ENCODE data around the gene DOK5.
A peak's percentile ranks its signal among the peaks of the same experiment; 100 is the strongest.
"Not testable (repeated sequence)": the region's sequence is repeated elsewhere in the genome, so short reads cannot be mapped to it uniquely, and the experiment has no call there.

The DOK5 gene

DNA sequence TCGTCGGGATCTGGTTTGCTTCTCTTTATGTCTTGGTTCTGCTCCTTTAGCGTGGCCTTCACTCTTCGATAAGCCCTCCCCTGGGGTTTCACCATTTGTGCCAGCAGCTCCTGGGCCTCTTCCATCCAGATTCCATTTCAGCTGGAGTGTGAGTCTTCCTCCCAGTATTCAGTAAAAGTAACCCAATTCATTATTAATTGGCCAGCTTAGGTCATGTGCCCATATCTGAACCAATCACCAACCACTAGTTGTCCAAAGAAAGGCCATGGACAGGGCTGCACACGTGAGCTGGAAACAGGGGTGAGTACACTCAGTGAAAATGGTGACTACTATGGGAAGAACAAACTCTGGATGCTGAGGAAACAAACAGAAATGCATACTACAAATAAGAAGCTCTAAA is 2.8 kb upstream of the DOK5 start:
- DNase-seq = no peak

- DNase-seq = no peak
Measured at GRCh38 chr20:54473340-54473739, 2.1 kb upstream of the DOK5 start.

DNA sequence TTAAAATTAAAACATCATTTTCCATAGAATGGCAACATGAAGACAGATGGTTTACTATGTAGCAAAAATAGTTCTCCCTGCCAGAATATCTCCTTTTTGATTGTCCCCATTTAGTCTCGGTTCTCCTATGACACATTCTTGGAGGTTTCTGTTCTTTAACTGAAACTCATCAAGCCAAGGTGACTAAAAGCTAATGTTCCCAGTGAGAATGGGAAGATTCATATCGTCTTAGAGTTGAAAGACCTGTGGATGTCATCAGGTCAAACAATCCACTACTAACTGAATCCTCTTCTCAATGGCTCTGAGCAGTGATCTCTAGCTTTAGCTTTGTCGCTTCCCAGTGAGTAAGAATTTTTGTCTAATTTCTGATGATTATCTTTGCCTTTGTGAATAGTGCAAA is 1.3 kb upstream of the DOK5 start:
- no peak for DNase-seq

- no peak for DNase-seq
Measured at GRCh38 chr20:54474866-54475265, 527 bp upstream of the DOK5 start.

DNA sequence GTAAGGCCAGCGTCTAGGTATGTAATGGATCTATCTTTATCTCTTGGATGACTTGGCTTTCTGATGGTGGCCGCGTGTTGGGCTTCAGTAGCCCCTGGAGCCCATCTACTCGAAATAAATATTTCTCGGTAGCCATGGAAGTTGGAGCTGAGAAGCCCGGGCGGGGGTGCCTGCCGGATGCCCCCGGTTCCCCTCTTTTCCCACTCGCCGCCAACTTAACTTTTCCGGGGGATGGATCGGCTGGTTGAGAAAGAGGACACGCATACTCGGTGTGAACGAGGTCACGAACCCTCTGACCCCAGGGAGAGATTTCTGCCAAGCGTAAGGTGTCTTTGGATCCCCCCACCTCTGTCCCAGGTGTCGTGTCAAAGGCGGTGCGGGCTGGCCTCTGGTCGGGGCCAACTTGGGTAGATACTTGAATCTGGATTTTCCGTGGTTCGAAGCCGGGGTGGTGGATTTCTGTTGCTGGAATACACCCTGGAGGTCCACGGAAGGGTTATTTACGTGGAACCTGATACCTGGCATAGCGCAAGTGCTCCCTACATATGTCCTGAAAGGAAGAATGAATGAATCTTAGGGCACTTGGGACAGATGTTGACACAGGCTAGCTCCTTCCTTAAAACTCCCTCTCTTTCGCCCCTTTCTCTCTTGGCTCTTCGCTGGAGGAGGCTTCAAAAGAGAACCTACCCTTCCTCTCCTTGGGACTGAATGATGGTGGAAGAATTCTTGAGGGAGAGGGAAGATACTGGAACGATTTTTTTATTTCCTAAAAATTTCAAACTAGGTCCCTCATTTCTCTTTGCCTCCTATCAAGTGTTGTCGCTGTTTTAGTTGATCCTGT is 996 bp downstream of the DOK5 start:
- no peak for DNase-seq

DNA sequence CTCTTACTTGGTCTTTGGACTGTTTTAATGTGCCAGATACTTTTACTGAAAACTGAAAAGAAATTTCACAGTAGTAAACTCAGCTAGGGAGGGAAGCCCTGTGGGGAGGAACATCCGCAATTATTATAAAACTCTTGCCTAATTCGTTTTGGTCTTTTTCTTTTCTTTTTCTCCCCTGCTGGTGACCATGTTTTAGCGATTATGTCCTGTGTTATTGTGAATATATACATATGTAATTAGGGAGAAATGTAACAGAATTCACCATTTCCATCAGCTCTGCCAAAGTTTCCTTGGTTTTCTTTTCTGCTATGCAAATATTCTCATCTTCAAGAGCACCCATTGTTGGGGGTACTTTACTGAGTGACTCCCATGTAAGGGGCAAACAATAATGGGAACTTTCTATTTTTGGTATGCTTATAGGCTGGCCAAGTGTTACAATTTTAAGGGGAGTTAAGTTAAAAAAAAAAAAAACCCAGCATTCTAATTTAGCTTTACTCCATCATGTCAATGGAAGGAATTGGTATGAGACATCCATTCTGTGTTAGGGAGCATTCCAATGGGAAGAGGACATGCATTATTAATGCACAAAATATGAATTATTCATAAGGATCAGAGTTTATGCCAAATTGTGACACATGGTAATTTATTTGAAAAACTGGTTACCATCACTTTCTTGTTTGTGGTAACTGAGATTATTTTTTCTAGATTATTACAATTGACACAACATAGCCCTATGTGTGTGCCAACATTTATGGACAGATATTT is 2.0 kb downstream of the DOK5 start:
- DNase-seq = no peak

DNA sequence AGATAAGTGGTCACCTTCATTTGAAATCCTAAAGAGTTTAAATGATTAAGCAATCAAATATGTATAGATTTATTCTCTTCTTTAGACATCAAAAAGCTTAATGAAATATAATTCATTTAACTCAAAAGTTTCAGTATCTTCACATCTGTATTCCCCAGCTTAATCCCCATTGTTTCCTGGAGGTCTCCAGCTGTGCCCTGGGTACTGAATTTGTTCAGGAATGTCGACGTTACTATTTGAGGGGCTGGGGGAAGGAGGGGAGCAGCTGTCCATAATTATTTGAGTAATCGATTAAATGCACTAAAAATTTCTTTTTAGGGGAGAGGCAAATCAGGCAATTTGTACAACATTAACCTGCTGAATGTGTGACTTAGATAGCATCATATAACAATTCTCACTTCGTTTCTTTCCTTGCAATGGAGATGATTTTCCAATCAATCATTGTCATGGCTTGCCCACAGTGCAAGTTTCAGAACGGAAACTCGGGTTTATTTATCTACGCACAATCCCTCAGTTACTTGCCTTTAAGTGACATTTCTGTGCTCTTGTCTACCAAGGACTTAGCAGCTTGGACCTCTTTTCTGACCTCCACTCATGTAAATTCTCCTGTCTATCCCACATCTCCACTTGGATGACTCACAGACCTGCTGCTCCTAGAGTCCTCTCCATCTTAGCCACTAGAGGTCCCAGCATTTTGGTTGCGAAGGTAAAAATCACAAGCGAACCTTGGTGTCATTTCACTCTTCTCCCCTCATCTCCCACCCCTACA is 3.9 kb downstream of the DOK5 start:
- no peak for DNase-seq

DNA sequence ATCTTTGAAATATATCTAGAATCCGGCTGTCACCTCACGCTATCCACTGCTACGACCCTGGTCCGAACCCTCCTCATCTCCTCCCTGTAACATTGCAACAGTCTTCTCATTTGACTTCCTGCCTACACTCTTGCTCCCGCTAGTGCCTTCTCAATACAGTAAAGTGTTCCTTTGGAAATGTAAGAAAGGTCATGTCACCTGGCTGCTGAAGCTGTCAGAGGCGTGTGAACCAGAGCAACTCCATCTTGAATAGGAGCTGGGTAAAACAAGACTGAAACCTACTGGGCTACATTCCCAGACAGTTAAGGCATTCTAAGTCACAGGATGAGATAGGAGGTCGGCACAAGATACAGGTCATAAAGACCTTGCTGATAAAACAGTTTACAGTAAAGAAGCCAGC is 4.5 kb downstream of the DOK5 start:
- DNase-seq = not testable (repeated sequence)

DNA sequence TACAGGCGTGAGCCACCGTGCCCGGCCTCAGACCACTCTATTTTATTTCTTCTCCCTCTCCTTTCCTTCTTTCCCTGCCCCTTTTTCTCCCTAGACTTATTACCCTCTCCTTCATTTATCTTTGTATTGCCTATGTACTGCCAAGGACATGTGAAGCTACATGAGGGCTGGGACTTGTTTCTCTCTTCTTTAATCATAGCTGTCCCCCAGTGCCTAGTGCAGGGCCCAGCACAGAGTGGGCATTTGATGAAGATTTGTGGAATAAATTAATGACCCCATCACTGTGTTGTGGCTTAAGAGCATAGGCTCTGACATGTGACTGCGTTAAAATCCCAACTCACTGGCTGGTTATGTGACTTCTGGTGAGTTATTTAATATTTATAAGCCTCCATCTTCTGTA is 6.0 kb downstream of the DOK5 start:
- no peak for DNase-seq

GRCh38 chr20:54485631-54486030 is 10.2 kb downstream of the DOK5 start:
- DNase-seq = no peak

DNA sequence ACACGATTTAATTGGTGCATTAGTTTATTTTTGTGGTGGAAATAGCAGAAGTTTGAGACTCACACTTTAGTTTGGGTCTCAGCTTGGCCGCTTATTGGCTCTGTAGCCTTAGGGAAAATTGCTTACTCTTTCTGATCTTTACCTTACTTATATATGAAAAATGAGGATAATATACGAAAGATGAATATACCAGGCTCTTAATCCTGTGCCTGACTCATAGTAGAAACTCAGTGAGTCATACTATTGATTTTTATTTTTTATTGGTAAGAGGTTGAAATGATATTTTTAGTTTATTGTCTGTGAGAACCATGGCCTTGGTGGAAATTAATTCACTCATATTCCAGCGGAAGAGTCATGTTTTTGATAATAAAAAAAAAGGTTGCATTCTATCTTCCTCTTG is 11.2 kb downstream of the DOK5 start:
- DNase-seq = no peak

- DNase-seq = no peak
Measured at GRCh38 chr20:54488442-54488841, 13.0 kb downstream of the DOK5 start.

- DNase-seq = no peak
Measured at GRCh38 chr20:54491506-54491905, 16.1 kb downstream of the DOK5 start.

GRCh38 chr20:54494303-54495006 is 19.1 kb downstream of the DOK5 start:
- no peak for DNase-seq

DNA sequence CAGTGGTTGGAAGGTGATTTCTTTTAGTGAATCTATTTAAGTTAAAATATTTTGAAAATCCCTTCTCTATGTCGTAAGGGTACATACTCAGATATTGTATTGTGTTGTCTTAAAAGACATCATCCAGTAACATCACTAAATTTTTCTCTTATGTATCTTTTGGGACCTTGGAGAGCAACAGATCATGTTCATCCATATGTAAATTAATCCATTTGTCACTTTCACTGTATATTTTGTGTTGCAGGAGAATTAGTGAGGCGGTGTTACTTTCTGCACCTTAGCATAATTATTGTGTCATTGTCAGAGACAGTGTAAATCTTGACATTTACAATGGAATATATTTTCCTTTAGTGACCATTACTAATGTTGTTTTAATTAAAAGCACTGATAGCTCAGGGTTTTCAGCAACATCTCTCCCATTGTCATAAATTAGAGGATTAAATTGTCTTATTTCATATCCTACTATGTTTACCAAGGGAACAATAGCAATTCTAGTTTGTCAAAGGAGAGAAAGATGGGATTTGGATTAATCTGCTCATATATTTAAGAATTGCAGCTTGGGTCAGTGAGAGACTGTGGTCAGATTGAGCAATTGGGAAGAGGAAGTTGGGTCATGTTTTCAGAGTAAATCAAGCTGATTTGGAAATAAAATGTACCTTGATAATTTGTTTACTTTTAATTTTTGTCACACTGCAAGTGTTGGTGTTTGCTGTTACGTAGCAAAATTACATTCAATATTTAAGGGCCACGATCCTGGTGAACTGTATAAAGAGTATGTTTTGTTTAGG is 22.7 kb downstream of the DOK5 start:
- DNase-seq = peak; percentile 4

- no peak for DNase-seq
Measured at GRCh38 chr20:54499111-54499510, 23.7 kb downstream of the DOK5 start.

DNA sequence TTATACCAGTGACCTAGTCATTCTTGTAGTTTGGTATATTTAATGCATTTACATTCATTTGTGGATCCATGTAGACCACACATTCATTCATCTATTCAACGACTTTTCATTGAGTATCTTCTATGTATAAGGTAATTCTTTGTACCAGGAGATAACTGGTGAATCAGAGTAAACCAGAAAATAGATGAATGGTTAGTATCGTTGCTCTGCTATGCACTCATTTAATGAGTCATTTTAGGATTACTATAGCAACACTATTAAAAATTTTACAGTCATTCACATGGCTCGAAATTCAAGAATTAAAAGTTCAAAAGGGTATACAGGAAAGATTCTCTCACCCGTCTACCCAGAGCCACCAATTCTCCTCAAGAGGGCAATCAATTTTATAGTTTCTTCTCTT is 26.8 kb downstream of the DOK5 start:
- no peak for DNase-seq

DNA sequence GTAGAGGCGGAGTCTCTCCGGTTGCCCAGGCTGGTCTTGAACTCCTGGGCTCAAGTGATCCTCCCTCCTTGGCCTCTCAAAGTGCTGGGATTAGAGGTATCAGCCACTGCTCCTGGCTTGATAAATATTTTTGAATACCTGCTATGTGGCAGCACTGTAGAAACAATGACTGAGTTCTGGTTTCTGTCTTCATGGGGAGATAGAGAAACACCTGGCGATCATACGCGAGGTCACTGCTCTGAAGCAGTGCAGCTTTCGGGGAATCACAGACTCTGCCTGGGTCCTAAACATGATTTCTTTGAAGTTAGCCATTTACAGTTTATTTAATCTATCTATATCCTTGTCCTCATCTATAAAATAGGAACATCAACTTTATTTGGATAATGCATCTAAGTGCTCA is 31.2 kb downstream of the DOK5 start:
- DNase-seq = no peak

DNA sequence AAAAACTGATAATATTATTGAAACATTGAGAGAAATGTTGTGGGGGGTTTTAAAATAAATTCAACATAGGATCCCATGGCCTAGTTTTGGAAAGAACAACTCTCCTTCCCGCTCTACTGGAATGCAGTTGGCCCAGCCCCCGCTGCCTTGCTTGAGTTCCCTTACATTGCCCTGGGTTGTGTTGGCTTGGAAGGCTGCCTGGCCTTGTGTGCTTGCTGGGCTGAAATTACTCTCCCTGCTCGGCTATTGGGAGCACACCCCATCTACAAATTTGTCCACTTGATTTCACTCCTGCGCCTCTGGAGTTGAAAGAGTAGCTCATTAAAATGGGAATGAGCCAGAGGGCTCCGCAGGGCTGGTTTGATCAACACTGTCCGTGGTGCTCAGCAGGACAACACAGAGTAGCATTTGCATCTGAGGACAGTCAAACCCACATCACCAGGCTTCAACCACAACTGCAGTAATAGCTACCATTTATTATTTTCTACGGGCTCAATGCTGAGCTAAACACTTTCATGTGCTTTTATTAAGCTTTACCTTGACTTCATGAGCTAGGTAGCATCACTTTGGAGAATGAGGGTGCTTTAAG is 35.2 kb downstream of the DOK5 start:
- no peak for DNase-seq

- no peak for DNase-seq
Measured at GRCh38 chr20:54512694-54513093, 37.3 kb downstream of the DOK5 start.

GRCh38 chr20:54514028-54514607 is 38.7 kb downstream of the DOK5 start:
- no peak for DNase-seq

Measured in suppressor macrophage treated with lipopolysaccharide for 4 hours (primary cell).